ENCODE results near the gene REC8. TPM values are rescaled to one million over a fixed set of nuclear protein-coding genes. Genes with fewer than 3 reads are reported as not detected.

Gene REC8, protein sequence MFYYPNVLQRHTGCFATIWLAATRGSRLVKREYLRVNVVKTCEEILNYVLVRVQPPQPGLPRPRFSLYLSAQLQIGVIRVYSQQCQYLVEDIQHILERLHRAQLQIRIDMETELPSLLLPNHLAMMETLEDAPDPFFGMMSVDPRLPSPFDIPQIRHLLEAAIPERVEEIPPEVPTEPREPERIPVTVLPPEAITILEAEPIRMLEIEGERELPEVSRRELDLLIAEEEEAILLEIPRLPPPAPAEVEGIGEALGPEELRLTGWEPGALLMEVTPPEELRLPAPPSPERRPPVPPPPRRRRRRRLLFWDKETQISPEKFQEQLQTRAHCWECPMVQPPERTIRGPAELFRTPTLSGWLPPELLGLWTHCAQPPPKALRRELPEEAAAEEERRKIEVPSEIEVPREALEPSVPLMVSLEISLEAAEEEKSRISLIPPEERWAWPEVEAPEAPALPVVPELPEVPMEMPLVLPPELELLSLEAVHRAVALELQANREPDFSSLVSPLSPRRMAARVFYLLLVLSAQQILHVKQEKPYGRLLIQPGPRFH
- polyA plus RNA-seq (ENCODE audit: insufficient read length in 10 of 10): 10 to 100 TPM in 6 of 10 donors, 1 to 10 TPM in 4; 5.7 to 11.6 (median 10.7) TPM
- long read RNA-seq, donor 1: 0 reads
- long read RNA-seq, donor 2: 0 reads
- long read RNA-seq, donor 3: 0 reads
- long read RNA-seq, donor 4: 0 reads
- long read RNA-seq, donor 5: 0 reads
- long read RNA-seq, donor 6, partial matches to known transcripts: 0 of 2 reads
- long read RNA-seq, donor 6, other reads (novel, unspliced or antisense): 0 of 2 reads
- long read RNA-seq, donor 7, partial matches to known transcripts: 0 of 1 reads
- long read RNA-seq, donor 7, other reads (novel, unspliced or antisense): 0 of 1 reads
- long read RNA-seq, donor 8: 0 reads
- long read RNA-seq, donor 9: 0 reads

DNA sequence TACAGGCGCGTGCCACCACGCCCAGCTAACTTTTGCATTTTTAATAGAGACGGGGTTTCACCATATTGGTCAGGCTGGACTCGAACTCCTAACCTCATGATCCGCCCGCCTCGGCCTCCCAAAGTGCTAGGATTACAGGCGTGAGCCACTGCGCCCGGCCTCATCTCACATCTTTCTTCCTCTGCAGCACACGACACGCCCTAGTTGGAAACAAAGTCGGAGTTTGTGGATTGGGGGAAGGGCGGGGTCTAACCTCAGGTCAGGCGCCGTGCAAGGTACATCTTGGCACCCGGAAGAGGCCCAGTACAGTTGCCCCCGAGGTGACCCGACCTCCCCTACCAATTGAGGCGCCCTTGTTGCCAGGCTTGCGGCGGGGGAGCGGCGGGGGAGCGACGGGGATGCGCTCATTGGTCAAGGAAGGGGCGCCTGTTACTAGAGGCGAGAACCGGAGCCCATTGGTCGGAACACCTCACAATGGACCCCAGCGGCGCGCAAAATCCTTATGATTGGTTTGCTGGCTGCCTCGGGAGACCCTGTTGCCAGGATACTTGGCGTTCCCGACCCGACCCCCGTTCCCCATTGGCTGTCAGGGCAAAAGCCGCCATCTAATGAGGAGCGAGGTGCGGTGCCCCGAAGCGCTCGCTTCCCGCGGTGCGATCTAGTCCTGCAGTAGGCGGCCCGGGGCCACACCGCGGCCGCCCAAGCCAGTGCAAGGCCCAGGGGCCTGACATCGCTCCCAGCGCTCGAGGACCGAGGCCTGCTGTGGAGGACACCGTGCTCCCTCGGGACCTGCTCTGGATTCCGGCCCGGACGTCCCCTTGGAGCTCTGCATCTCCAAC is at the start of gene REC8:
Gene REC8 (plus strand): TSS at position 659 of the 839 bp plus-strand sequence. CDS start 473 bp downstream, outside the sequence.
- DNase-seq: peak; percentile 66 to 90 (median 80)

DNA sequence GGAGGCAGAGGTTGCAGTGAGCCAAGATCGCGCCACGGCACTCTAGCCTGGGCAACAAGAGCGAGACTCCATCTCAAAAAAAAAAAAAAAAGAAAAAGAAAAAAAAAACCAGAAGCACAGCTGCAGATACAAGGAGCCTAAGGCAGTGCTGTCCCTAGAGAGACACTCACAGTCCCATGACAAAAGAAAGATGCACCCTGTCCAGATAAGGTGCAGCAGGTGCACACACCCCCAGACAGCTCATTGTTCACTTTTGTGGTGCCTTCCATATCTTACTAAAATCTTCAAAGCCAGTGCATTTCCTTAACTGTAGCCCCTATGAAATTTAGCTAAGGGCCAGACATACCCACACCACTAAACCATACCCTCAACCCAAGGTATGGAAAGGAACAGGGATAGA is 49.5 kb upstream of the REC8 start:
- no peak for DNase-seq

DNA sequence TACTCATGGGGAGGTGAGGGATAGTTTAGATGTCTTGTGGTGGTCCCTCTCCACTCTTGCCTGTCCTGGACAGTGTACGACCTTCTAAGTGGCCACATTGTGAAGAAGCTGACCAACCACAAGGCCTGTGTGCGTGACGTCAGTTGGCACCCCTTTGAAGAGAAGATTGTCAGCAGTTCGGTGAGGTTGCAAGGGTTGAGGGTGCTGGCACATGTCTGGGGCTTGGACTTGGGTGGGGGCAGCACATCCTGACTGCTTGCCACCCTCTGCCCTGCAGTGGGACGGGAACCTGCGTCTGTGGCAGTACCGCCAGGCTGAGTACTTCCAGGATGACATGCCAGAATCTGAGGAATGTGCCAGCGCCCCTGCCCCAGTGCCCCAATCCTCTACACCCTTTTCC is 49.0 kb upstream of the REC8 start:
- DNase-seq: no peak

DNA sequence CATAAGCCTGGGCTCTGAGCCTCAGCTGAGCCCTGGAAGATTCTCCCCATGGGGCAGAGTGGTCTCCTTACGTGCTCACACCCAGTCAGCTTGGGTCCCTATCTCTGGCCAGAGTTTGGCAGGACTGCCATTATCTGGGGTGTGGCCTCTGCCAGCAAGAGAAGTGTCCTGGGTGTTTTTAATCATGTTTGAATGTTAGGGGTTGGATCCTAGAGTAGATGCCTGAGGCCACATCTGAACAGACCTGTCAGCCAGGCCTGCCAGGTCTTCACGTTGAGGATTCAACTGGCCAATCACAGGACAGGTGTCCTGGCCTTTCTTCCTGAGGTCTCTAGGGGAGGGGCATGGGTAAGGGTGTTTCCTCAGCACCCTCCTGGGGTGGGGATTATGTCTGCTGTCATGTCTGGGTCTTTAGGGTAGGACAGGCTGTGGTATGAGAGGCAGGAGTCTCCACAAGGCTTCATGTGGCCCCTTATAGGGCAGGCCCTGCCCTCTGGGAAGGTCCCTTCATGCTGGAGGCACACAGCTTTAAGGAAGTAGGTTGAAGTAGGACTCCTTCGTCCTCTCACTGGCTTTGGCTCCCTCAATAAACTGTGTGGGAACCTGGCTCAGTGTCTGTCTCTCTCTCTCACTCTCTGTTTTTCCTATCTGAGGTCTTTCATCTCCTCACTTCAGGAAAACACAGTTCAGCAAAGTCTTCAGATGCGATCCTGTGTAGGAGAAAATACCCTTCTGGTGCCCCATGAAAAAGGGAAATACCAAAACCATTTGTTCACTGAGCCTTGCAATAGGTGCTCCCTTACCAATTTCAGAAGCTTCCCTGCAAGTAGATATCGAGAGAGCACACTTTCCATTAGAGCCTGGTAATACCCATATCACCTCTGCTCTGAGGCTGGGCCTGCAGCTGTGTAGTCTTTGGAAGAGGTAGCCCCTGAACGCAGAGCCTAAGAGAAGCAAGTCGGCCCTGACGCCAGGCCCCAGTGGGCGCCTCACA is 48.2 kb upstream of the REC8 start:
- no peak for DNase-seq

DNA sequence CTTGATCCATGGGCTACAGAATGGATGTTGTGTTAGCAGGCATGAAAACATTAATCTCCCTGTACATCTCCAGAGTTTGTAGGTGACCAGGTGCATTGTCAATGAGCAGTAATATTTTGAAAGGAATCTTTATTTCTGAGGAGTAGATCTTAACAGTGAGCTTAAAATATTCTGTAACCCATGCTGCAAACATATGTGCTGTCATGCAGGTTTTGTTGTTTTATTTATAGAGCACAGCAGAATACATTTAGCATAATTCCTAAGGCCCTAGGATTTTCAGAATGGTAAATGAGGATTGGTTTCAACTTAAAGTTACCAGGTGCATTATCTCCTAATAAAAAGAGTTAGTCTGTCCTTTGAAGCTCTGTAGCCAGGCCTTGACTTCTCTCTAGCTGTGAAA is 44.9 kb upstream of the REC8 start:
- no peak for DNase-seq

DNA sequence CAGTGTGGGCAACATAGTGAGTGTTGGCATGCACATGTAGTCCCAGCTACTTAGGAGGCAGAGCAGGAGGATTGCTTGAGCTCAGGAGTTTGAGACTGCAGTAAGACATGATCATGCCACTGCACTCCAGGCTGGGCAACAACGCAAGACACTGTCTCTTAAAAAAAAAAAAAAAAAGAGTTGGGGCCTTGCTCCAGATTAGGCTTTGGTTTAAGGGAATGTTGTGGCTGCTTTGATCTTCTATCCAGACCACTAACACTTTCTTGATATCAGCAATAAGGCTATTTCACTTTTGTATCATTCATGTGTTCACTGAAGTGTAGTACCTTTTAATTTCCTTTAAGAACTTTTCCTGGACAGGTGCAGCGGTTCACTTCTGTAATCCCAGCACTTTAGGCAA is 44.2 kb upstream of the REC8 start:
- DNase-seq: no peak

DNA sequence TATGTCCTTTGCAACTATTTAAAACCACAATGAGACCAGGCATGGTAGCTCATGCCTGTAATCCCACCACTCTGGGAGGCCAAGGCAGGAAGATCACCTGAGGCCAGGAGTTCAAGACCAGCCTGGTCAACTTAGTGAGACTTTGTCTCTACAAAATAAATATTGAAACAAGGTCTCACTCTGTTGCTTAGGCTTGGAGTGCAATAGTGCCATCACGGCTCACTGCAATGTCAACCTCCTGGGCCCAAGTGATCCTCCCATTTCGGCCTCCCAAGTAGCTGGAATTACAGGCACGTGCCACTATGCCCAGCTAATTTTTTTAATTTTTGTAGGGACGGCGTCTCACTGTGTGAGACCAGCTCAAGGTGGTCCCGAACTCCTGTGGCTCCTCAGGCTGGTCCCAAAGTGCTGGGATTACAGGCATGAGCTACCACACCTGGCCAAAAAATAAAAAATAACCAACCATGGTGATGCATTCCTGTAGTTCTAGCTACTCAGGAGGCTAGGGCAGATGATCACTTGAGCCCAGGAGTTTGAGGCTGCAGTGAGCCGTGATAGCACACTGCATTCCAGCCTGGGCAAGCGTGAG is 42.4 kb upstream of the REC8 start:
- DNase-seq: no peak

DNA sequence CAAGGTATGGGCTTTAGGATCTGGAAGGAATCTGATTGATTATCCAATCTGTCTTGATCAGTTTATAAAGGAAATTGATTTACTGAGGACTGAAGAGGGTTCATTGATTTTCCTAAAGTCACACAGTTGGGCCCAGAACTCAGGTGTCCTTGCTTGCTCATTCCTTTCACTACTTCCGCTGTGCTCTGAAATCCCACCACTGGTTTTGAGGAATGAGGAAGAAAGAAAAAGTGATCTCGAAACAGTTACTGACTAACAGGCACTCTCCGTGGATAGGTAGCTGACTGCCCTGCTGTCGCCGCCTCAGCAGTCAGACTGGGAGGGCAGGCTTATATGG is 41.5 kb upstream of the REC8 start, which contains the start of gene FITM1:
Gene FITM1 (plus strand): TSS at position 280 of the 337 bp plus-strand sequence. CDS start 905 bp downstream, outside the sequence.
- DNase-seq: no peak

DNA sequence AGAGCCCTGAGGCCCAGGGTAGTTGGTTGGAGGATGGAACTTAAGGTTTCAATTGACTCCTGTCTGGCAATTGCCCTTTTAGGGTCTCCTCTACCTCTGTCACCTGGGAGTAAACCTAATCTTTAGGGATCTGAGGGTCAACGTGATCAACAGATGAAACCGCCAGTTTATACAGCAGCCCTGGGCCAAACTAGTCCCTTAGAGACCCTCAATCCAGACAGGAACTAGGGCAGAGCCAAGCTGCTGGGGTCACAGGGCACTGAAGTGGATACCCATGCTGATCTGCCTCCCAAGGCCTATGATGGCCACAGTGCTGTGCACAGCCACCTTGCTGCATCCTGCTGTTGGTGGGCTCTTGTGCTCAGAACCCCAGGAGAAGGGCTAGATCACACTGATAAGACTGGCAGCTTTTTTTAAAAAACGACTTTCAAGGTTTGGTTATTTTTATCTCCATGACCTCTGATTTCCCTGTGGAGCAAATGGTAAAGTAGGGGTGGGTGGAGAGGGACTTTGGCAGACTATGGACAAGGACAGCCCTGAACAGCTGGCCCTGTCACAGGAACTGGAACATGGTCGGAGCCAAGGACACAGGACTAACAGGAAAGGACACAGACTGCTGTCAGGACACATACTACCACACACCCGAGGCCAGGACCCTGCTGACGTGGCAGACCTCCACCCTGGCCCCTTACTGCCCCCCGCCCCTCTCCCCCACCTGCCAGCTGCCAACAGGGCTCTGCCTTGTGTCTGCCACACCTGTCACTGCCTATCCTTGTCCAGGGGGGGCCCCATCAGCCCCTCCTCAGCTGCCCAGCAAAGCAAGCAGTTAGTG is 40.9 kb upstream of the REC8 start:
- DNase-seq: peak; percentile 74 to 79 (median 77)

DNA sequence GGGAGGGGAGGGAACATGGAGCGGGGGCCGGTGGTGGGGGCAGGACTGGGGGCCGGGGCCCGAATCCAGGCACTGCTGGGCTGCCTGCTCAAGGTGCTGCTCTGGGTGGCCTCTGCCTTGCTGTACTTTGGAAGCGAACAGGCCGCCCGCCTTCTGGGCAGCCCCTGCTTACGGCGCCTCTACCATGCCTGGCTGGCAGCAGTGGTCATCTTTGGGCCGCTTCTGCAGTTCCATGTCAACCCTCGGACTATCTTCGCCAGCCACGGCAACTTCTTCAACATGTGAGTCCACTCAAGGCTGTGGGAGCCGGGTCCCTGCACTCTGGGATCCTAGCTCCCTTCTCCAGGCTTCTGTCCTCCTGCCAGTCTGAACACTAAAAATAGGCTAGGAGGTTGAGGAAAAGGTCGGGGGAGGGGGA is 40.3 kb upstream of the REC8 start:
- no peak for DNase-seq

DNA sequence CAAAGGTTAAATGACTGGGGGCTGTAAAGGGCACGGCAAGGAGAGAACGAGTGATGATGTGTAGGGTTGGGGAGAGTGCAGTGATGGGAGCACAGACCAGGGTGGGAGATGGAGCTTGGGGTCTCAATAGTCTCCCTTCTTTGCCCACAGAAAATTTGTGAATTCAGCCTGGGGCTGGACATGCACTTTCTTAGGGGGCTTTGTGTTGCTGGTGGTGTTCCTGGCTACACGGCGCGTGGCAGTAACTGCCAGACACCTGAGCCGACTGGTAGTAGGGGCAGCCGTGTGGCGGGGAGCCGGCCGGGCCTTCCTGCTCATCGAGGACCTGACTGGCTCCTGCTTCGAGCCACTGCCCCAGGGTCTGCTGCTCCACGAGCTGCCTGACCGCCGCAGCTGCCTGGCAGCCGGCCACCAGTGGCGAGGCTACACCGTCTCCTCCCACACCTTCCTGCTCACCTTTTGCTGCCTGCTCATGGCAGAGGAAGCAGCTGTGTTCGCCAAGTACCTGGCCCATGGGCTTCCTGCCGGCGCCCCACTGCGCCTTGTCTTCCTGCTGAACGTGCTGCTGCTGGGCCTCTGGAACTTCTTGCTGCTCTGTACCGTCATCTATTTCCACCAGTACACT is 39.7 kb upstream of the REC8 start:
- peak in 1 of 3 donors; percentile 37 for DNase-seq

DNA sequence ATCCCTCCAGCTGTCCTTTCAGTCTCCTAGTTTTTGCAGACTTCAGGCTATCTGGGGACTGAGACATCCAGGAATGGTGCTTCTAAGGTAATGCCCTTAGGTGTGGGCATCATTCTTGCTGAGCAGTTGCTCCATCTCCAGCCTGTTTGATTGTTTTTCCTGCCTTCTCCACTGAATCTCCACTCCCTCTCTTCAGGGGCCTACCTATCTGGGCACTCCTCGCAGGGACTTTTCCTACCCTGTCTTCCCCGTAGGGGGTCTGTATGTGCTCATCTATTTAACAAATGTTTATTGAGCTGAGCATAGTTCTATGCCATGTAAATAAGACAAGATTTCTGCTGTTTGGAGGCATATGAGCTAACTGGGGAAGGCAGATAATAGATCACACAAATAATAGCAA is 38.9 kb upstream of the REC8 start:
- no peak for DNase-seq

DNA sequence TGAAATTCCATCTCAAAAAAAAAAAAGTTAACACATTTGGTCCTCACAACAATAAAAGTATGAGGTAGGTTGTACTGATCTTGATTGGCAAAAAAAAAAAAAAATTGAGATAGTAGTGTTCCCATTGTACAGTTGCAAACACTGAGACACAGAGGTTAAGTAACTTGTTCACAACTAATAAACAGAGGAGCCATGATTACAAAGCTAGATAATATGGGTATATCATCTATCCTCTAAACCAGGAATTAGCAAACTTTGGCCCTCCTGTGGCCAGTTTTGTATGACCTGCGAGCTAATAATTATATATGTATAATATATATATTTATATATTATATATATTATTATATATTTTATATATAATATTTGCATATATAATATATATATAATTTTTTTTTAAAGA is 38.1 kb upstream of the REC8 start:
- DNase-seq: no peak

DNA sequence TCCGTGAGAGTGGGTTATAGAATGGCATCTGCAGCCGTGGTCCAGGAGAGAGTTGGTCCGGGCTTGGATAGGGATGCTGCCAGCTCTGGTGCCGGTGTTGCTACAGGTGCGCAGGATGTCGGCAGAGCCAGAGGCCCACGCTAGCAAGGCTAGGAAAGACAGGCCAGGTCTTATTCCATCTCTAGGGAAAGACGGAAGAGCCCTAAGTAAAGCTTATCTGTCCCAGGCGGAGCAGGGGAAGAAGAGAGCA is 36.4 kb upstream of the REC8 start:
- no peak for DNase-seq

DNA sequence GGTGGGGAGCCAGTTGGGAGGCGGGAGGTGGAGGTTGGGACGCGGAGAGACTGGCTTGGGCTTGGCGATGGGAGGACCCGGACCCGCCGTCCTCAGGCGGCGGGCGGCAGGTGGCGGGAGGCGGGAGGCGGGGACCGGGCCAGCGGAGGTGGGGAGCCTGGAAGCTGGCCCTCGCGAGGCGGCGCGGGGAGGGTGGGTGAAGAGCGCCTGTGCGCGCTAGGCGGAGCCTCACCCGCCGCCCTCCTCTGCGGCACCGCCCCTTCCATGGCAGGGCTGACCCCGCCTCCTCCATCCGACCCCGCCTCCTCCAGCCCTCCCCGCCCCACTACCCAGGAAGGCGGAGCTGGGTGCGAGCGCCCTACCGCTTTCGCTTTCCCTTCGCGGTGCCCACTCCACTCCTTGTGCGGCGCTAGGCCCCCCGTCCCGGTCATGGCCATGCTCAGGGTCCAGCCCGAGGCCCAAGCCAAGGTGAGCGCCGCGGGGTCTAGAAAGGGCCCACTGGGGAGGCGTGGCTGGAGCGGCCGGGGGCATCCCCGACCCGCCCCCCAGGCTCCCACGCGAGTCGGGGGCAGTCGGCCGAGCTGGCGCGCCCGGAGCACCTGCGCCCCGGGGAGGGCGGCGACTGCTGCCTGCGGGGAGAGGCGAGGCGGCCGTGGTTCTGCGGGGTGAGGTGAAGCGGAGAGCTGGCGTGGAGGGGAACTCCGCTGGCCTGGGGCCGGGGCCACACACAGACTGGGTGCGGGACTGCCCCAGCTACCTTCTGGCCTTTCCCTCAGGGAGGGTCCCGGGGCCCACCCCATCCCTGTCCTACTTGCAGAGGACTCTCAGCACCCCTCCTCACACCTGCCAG is 35.8 kb upstream of the REC8 start, which contains the start of gene PSME1:
Gene PSME1 (plus strand): TSS at position 361 of the 850 bp plus-strand sequence. CDS start 69 bp downstream, at position 430.
- peak; percentile 87 to 96 (median 91) for DNase-seq

DNA sequence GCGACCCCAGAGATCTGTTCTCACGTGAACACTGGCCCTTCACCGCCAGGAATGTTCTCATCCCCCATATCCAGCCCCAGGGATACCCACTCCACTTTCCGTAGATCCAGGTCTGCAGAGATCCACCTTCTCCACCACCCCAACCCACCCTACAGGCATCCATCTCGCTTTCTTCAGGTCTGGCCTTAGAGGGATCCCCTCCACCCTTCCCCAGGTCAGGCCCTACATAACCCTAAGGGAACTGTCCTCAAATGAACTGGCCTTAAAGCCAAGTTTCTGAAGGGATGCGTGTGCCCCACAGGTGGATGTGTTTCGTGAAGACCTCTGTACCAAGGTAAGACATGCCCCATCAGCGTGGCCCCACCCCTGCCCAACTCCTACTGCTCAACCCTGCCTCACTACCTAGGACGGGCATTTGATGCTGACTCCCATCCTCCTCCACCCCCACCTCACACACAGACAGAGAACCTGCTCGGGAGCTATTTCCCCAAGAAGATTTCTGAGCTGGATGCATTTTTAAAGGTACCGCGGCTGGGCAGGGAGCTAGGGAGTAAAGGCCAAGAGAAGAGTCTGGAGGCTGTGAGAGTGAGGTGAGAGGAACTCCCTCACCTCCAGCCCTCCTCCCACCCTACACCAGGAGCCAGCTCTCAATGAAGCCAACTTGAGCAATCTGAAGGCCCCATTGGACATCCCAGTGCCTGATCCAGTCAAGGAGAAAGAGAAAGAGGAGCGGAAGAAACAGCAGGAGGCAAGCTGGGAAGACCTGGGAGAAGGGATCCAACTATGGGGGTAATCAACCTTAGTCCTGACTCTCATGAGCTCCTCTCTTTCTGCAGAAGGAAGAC is 35.0 kb upstream of the REC8 start:
- no peak for DNase-seq

All from muscle of back (tissue), 13 donors.